Karpas-422 (cell line): ENCODE data around the gene KIF5B. TPM values are rescaled to one million over a fixed set of nuclear protein-coding genes. Genes with fewer than 3 reads are reported as not detected.
"Not testable (repeated sequence)": the region's sequence is repeated elsewhere in the genome, so short reads cannot be mapped to it uniquely, and the experiment has no call there.

Source experiments
- DNase-seq: peaks from one replicate; pipeline ENCODE4 v3.0.0-alpha.2; 2015
- H2AFZ ChIP-seq: fragments of 200-600 bp; sonication (generic); 2 replicates; pipeline ENCODE4 v1.6.1; 2014; ENCODE audit warnings: antibody characterized with exemption, low read length, mixed read lengths
- H3K27ac ChIP-seq: fragments of 200-600 bp; sonication (generic); 2 replicates; pipeline ENCODE4 v1.5.1; 2014; ENCODE audit warnings: mild to moderate bottlenecking, low read length, moderate library complexity
- H3K27me3 ChIP-seq: fragments of 200-600 bp; sonication (generic); 2 replicates; pipeline ENCODE4 v1.6.1; 2014; ENCODE audit warnings: low read length, mixed read lengths
- H3K36me3 ChIP-seq: fragments of 200-600 bp; sonication (generic); 2 replicates; pipeline ENCODE4 v1.6.1; 2014; ENCODE audit warnings: low read length, mixed read lengths; ENCODE audit not compliant: insufficient read depth
- H3K4me1 ChIP-seq: fragments of 200-600 bp; sonication (generic); 2 replicates; pipeline ENCODE4 v1.6.1; 2014; ENCODE audit warnings: mild to moderate bottlenecking, low read length, mixed read lengths
- H3K4me2 ChIP-seq: fragments of 200-600 bp; sonication (generic); 2 replicates; pipeline ENCODE4 v1.6.1; 2014; ENCODE audit warnings: low read length, low read depth, mild to moderate bottlenecking; ENCODE audit not compliant: poor library complexity, severe bottlenecking
- H3K4me3 ChIP-seq: fragments of 200-600 bp; sonication (generic); 2 replicates; pipeline ENCODE4 v1.5.1; 2014; ENCODE audit warnings: mild to moderate bottlenecking, antibody characterized with exemption, low read length, mixed read lengths
- H3K79me2 ChIP-seq: fragments of 200-600 bp; sonication (generic); 2 replicates; pipeline ENCODE4 v1.6.1; 2014; ENCODE audit warnings: mild to moderate bottlenecking, low read length, mixed read lengths
- H3K9ac ChIP-seq: fragments of 200-600 bp; sonication (generic); 2 replicates; pipeline ENCODE4 v1.6.0; 2014; ENCODE audit warnings: low read length
- H3K9me2 ChIP-seq: fragments of 200-600 bp; sonication (generic), shearing (Covaris generic); replicated peaks from 2 replicates; pipeline ENCODE4 v1.6.0; 2014; ENCODE audit warnings: mild to moderate bottlenecking, low read length, moderate library complexity; ENCODE audit not compliant: insufficient read depth
- H3K9me3 ChIP-seq: fragments of 300-700, 200-600 bp; sonication (generic); 2 replicates; pipeline ENCODE4 v1.6.1; 2014; ENCODE audit warnings: low read length, mixed read lengths
- H4K20me1 ChIP-seq: fragments of 200-600 bp; sonication (generic); 2 replicates; pipeline ENCODE4 v1.6.1; 2014; ENCODE audit warnings: mild to moderate bottlenecking, antibody characterized with exemption, low read length, low read depth; ENCODE audit not compliant: insufficient read depth
- total RNA-seq: library from RNA; depleted of rRNA; stranded (reverse); fragments of >200 nt; shearing (Covaris generic); gene quantifications from 2 replicates; pipeline ENCODE4 v1.2.3, GENCODE V29; 2014; ENCODE audit warnings: low replicate concordance

Gene KIF5B
- total RNA-seq, 1 experiment from 2014 or later: 41.9 TPM

DNA sequence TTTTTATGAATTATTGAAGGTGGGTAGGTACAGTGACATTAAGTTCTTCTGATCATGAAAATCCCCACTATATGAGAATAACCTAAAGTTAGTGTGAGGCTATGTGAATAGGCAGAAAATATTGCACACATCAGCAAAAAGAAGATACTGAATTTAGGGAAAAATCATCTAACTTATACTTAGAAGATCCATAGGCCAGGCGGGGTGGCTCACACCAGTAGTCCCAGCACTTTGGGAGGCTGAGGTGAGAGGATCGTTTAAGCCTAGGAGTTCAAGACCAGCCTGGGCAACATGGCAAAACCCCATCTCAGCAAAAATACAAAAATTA lies 78.1 kb downstream of the KIF5B start:
- no peaks in the 10 kb centered on the region for H3K9me2 ChIP-seq
- H3K27ac ChIP-seq: no peak overlapping the region
- H3K36me3 ChIP-seq: no peaks in the 10 kb centered on the region
- H3K27me3 ChIP-seq: no peaks in the 10 kb centered on the region
- H4K20me1 ChIP-seq: no peaks in the 10 kb centered on the region
- no peaks in the 10 kb centered on the region for H3K79me2 ChIP-seq
- no peak overlapping the region for H3K4me2 ChIP-seq
- H3K4me1 ChIP-seq: no peaks in the 10 kb centered on the region
- H3K9ac ChIP-seq: no peak overlapping the region
- no peak overlapping the region for H3K4me3 ChIP-seq
- no peak for DNase-seq
- no peaks in the 10 kb centered on the region for H3K9me3 ChIP-seq
- H2AFZ ChIP-seq: no peak overlapping the region

DNA sequence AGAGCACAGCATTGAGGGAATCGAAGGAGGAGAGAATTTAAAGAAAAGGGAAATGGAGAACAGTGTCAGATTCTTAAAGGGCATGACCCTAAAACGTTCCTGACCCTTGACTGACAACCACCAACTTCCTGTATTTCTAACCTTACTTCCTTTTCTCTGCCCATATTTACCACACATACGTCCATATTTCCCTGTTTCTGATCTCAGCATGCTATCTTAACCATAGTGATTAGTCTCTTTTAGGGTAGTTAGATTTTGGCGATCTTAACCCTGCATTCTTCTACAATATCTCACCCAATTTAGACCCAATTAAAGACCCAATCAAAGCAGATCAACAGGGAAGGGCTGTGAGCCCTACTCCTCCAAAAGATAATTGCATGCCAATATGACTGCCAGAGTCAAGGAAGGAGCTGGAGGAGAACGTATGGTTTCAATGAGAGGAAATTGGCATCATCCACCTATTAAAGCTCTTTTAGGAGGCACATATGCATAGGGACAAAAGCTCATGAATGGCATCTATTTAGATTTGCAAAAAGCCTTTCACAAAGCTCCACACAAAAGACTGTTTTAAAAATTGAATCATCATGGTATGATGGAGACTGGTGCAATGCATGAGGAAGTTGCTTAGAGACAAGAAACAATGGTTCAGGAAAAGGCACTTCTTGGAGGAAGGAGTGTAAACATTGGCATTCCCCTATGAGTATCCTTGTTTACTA lies 78.6 kb downstream of the KIF5B start:
- DNase-seq: no peak
- no peak overlapping the region for H3K9ac ChIP-seq
- no peaks in the 10 kb centered on the region for H4K20me1 ChIP-seq
- no peaks in the 10 kb centered on the region for H3K27me3 ChIP-seq
- no peaks in the 10 kb centered on the region for H3K9me2 ChIP-seq
- H3K4me3 ChIP-seq: no peak overlapping the region
- no peak overlapping the region for H3K4me2 ChIP-seq
- no peaks in the 10 kb centered on the region for H3K4me1 ChIP-seq
- no peaks in the 10 kb centered on the region for H3K9me3 ChIP-seq
- H2AFZ ChIP-seq: no peak overlapping the region
- no peaks in the 10 kb centered on the region for H3K36me3 ChIP-seq
- no peak overlapping the region for H3K27ac ChIP-seq
- no peaks in the 10 kb centered on the region for H3K79me2 ChIP-seq

DNA sequence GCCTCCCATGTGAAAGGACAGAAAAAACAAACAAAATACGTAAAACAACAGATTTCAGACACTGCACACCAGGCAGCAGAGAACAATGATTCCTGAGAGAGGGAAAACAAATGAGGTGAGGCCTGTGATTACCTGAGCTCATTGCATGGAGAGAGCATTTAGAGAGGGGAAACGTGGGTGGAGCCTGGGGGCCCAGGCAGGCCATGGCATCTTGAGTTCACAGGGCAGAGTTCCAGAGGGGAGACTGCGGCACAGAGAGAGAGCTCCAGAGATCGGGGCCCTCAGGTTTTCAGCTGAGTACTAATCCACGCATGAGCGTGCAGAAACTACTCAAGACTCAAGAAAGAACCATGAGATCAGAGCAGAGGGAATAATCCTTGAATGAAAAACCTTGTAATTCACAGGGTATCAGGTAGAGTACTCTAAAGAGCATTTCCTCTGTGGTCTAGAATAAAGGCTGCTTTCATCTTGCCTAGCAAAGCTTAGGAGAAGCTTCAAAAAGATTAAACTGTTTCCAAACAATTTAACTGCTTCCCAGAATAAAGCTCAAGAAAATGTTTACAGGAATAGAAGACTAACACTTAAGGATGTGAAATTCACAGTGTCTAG lies 81.0 kb downstream of the KIF5B start:
- Histone ChIP-seq H3K79me2 (no peaks in the 10 kb centered on the region), H3K36me3 (no peaks in the 10 kb centered on the region), H2AFZ (no peak overlapping the region), H4K20me1 (no peaks in the 10 kb centered on the region), H3K9me3 (no peaks in the 10 kb centered on the region), H3K27ac (no peak overlapping the region), H3K9me2 (no peaks in the 10 kb centered on the region), H3K4me2 (no peak overlapping the region), H3K4me1 (no peaks in the 10 kb centered on the region), H3K27me3 (no peaks in the 10 kb centered on the region), H3K9ac (no peak overlapping the region), H3K4me3 (no peak overlapping the region)
- no peak for DNase-seq

DNA sequence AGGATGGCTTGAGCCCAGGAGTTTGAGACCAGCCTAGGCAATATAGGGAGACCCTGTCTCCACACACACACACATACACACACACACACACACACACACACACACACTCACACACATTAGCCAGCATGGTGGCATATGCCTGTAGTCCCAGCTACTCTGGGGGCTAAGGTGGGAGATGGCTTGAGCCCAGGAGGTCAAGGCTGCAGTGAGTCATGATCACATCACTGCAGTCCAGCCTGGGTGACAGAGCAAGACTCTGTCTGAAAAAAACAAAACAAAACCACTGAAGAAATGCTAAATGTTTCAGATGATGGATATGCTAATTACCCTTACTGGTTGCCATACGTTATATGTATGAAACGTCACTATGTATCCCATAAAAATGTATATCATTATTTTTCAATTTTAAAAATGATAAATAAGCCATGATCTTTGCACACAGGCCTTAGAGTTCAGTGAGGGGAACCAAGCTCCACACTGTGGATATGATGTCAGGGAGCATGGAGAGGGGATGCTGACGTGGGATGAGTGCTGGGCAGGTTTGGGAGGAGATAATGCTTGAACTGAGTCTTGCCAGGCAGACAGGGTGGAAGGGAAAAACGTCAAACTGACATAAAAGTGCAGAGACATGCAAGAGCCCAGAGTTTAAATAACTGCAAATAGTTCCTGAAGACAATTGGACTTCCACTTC lies 81.6 kb downstream of the KIF5B start:
- no peaks in the 10 kb centered on the region for H3K27me3 ChIP-seq
- no peak overlapping the region for H3K9ac ChIP-seq
- no peak overlapping the region for H3K4me3 ChIP-seq
- H3K9me2 ChIP-seq: no peaks in the 10 kb centered on the region
- no peak overlapping the region for H3K4me2 ChIP-seq
- no peaks in the 10 kb centered on the region for H3K36me3 ChIP-seq
- no peaks in the 10 kb centered on the region for H3K79me2 ChIP-seq
- H4K20me1 ChIP-seq: no peaks in the 10 kb centered on the region
- no peak for DNase-seq
- H3K27ac ChIP-seq: no peak overlapping the region
- H2AFZ ChIP-seq: no peak overlapping the region
- no peaks in the 10 kb centered on the region for H3K4me1 ChIP-seq
- H3K9me3 ChIP-seq: no peaks in the 10 kb centered on the region

DNA sequence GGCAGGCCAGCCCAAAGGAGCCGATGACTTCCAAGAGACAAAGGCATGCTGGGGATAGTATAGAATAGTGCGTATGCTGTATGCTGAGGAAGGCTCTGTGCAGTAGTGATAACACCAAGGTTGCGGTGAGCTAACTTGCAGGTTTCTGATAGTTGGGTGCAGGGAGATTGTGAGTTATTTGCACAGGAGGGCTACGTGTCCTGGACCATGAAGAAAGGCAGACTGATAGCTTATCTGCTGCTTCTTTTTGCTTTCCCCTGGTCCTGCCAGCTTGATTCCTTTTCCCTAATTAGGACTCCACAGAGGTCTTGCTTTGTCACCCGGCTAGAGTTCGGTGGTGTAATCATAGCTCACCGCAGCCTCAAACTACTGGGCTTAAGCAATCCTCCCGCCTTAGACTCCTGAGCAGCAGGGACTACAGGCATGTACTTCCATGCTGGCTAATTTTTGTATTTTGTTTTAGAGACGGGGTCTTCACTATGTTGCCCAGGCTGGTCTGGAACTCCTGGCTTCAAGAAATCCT lies 83.6 kb downstream of the KIF5B start:
- Histone ChIP-seq H3K4me2 (no peak overlapping the region), H3K9me2 (no peaks in the 10 kb centered on the region), H3K79me2 (no peaks in the 10 kb centered on the region), H3K9ac (no peak overlapping the region), H3K4me3 (no peak overlapping the region), H3K36me3 (no peaks in the 10 kb centered on the region), H3K27ac (no peak overlapping the region), H2AFZ (no peak overlapping the region), H3K9me3 (no peaks in the 10 kb centered on the region), H4K20me1 (no peaks in the 10 kb centered on the region), H3K27me3 (no peaks in the 10 kb centered on the region), H3K4me1 (no peaks in the 10 kb centered on the region)
- no peak for DNase-seq

DNA sequence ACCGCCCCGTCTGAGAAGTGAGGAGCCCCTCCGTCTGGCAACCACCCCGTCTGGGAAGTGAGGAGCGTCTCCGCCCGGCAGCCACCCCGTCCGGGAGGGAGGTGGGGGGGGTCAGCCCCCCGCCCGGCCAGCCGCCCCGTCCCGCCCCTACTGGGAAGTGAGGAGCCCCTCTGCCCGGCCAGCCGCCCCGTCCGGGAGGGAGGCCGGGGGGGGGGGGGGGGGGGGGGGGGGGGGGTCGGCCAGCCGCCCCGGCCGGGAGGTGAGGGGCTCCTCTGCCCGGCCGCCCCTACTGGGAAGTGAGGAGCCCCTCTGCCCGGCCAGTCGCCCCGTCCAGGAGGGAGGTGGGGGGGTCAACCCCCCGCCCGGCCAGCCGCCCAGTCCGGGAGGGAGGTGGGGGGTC lies 86.4 kb downstream of the KIF5B start:
- H3K27me3 ChIP-seq, H3K9ac ChIP-seq, H2AFZ ChIP-seq, H3K9me2 ChIP-seq, H3K9me3 ChIP-seq, H3K4me1 ChIP-seq, H3K4me3 ChIP-seq, H4K20me1 ChIP-seq, H3K4me2 ChIP-seq, H3K79me2 ChIP-seq, DNase-seq, H3K27ac ChIP-seq, H3K36me3 ChIP-seq: not testable (repeated sequence)

DNA sequence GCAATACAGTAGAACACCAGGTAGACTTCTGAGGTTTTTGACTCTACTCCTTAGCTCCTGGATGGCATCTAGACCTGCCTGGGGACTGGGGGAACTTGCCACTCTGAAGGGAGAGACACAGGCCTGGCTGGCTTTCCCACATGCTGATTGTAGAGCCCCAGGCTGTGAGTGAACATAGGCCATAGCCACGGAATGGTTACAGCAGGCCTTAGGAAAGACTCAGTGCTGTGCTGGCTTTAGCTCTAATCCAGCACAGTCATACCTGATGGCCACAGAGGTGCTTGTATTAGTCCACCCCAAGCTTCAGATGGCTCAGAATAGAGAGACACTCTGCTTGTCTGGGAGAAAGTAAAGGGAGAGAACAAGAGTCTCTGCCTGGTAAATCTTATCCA lies 92.6 kb downstream of the KIF5B start:
- no peak overlapping the region for H3K9ac ChIP-seq
- no peaks in the 10 kb centered on the region for H3K9me2 ChIP-seq
- H3K27ac ChIP-seq: no peak overlapping the region
- H3K4me2 ChIP-seq: no peak overlapping the region
- H3K4me3 ChIP-seq: no peak overlapping the region
- no peak overlapping the region for H2AFZ ChIP-seq
- no peaks in the 10 kb centered on the region for H3K79me2 ChIP-seq
- no peak for DNase-seq
- no peaks in the 10 kb centered on the region for H3K9me3 ChIP-seq
- H4K20me1 ChIP-seq: no peaks in the 10 kb centered on the region
- no peaks in the 10 kb centered on the region for H3K4me1 ChIP-seq
- no peaks in the 10 kb centered on the region for H3K27me3 ChIP-seq
- H3K36me3 ChIP-seq: no peaks in the 10 kb centered on the region

DNA sequence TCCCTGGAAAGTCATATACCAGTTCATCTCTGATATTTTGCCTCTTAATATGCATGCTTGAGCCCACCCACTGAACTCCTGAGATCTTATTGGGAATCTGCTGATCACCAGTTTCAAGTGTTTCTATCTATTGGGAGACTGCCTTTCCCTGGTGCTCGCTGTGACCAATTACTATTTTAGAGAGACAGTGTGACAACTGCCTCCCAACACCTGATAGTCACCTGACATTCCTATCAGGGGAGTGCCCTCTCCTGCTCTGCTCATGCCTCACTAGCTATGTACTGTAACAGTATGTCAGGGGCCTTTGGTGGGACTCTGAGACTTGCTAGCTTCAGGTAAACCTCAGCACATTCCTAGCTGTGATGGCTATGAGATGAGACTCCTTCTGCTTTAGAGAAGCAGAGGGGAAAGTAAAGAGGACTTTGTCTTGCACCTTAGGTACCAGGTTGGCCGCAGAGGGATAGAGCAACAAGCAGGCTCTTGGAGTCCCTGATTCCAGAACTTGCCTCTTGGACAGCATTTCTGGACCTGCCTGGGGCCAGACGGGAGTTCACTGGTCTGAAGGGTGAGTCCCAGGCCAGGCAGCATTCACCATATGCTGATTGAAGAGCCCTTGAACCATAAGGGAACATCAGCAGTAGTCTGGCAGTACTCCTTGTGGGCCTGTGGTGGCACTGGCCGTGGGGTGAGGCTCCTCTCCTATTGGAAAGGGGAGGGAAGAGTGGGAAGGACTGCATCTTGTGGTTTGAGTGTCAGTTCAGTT lies 93.2 kb downstream of the KIF5B start:
- Histone ChIP-seq H3K27me3 (no peaks in the 10 kb centered on the region), H3K4me1 (no peaks in the 10 kb centered on the region), H4K20me1 (no peaks in the 10 kb centered on the region), H3K27ac (no peak overlapping the region), H3K4me3 (no peak overlapping the region), H3K9me2 (no peaks in the 10 kb centered on the region), H3K4me2 (no peak overlapping the region), H3K9ac (no peak overlapping the region), H2AFZ (no peak overlapping the region), H3K36me3 (no peaks in the 10 kb centered on the region), H3K79me2 (no peaks in the 10 kb centered on the region), H3K9me3 (no peaks in the 10 kb centered on the region)
- DNase-seq: no peak
